Mesenchymal stem cell (in vitro differentiated cells and primary cell): ENCODE measurements around the gene ADGRG1.

Experiments used
- DNase-seq: peaks from one replicate; pipeline ENCODE4 v3.0.0-alpha.2; 2013
- H2AFZ ChIP-seq: one replicate; pipeline ENCODE4 v1.6.1; 2013; ENCODE audit warnings: low read depth, mild to moderate bottlenecking, control low read depth, inconsistent platforms, low read length, moderate library complexity
- H2AK5ac ChIP-seq: 2 replicates; pipeline ENCODE4 v1.6.1; 2013; ENCODE audit warnings: low read length, moderate library complexity, mild to moderate bottlenecking, inconsistent platforms; ENCODE audit not compliant: severe bottlenecking
- H2BK120ac ChIP-seq: one replicate; pipeline ENCODE4 v1.6.1; 2013; ENCODE audit warnings: low read depth, mild to moderate bottlenecking, inconsistent platforms, low read length, moderate library complexity
- H2BK12ac ChIP-seq, 2 experiments: one replicate each; pipeline ENCODE4 v1.6.1; 2013; ENCODE audit warnings: inconsistent platforms in 2 of 2, low read length in 2 of 2, mild to moderate bottlenecking in 2 of 2, moderate library complexity in 2 of 2, control low read depth in 1 of 2
- H2BK15ac ChIP-seq: one replicate; pipeline ENCODE4 v1.6.1; 2013; ENCODE audit warnings: mild to moderate bottlenecking, low read depth, inconsistent platforms; ENCODE audit not compliant: poor library complexity, severe bottlenecking
- H2BK5ac ChIP-seq: 2 replicates; pipeline ENCODE4 v1.6.1; 2013; ENCODE audit warnings: low read depth, mild to moderate bottlenecking, low read length, control low read depth, inconsistent platforms; ENCODE audit not compliant: poor library complexity, severe bottlenecking
- H3K14ac ChIP-seq, 2 experiments: one replicate each; pipeline ENCODE4 v1.6.1; 2013; ENCODE audit warnings: inconsistent platforms in 2 of 2, low read length in 2 of 2, control low read depth in 1 of 2, mild to moderate bottlenecking in 1 of 2, moderate library complexity in 1 of 2
- H3K18ac ChIP-seq, 2 experiments: one replicate each; pipeline ENCODE4 v1.6.1; 2013; ENCODE audit warnings: inconsistent platforms in 2 of 2, low read length in 2 of 2, control low read depth in 1 of 2, low read depth in 1 of 2, mild to moderate bottlenecking in 1 of 2
- H3K23ac ChIP-seq, 2 experiments: one replicate each; pipeline ENCODE4 v1.6.1; 2013; ENCODE audit warnings: inconsistent platforms in 2 of 2, low read length in 2 of 2, mild to moderate bottlenecking in 2 of 2, moderate library complexity in 2 of 2, control low read depth in 1 of 2
- H3K27ac ChIP-seq: 2 replicates; pipeline ENCODE4 v1.5.1; 2013; ENCODE audit warnings: mild to moderate bottlenecking, moderate library complexity, low read length, control low read depth, inconsistent platforms; ENCODE audit not compliant: poor library complexity, severe bottlenecking
- H3K27me3 ChIP-seq, 2 experiments: 2 replicates each; pipeline versions ENCODE4 v1.6.1 to v1.7.0; 2013; ENCODE audit warnings: low read length in 2 of 2, mild to moderate bottlenecking in 2 of 2, moderate library complexity in 2 of 2, control low read depth in 1 of 2, inconsistent platforms in 1 of 2; ENCODE audit not compliant: control insufficient read depth in 1 of 2, insufficient read depth in 1 of 2
- H3K36me3 ChIP-seq, 2 experiments: 2 replicates each; pipeline versions ENCODE4 v1.6.1 to v1.7.0; 2013; ENCODE audit warnings: low read length in 2 of 2, control low read depth in 1 of 2, inconsistent platforms in 1 of 2, low read depth in 1 of 2, mild to moderate bottlenecking in 1 of 2; ENCODE audit not compliant: insufficient read depth in 2 of 2, control insufficient read depth in 1 of 2
- H3K4ac ChIP-seq, 2 experiments: one replicate each; pipeline ENCODE4 v1.6.1; 2013; ENCODE audit warnings: inconsistent platforms in 2 of 2, low read length in 2 of 2, mild to moderate bottlenecking in 2 of 2, moderate library complexity in 2 of 2, control low read depth in 1 of 2, low read depth in 1 of 2
- H3K4me1 ChIP-seq: 2 replicates; pipeline ENCODE4 v1.6.1; 2013; ENCODE audit warnings: low read depth, low read length, control low read depth; ENCODE audit not compliant: control insufficient read depth, insufficient read depth
- H3K4me2 ChIP-seq: 2 replicates; pipeline ENCODE4 v1.6.1; 2013; ENCODE audit warnings: low read length, mild to moderate bottlenecking, inconsistent platforms; ENCODE audit not compliant: poor library complexity, severe bottlenecking
- H3K4me3 ChIP-seq, 2 experiments: 2 replicates each; pipeline versions ENCODE4 v1.5.1 to v1.7.0; 2013; ENCODE audit warnings: low read length in 2 of 2, mild to moderate bottlenecking in 2 of 2, control low read depth in 1 of 2, low read depth in 1 of 2; ENCODE audit not compliant: insufficient read depth in 1 of 2
- H3K79me1 ChIP-seq: replicated peaks from 2 replicates; pipeline ENCODE4 v1.6.1; 2013; ENCODE audit warnings: mild to moderate bottlenecking, control low read depth, low read length, inconsistent platforms; ENCODE audit not compliant: poor library complexity, severe bottlenecking
- H3K9ac ChIP-seq: 2 replicates; pipeline ENCODE4 v1.7.0; 2013; ENCODE audit warnings: mild to moderate bottlenecking, low read length, moderate library complexity
- H3K9me3 ChIP-seq: 2 replicates; pipeline ENCODE4 v1.7.0; 2013; ENCODE audit warnings: mild to moderate bottlenecking, low read length; ENCODE audit not compliant: control insufficient read depth
- H4K8ac ChIP-seq: one replicate; pipeline ENCODE4 v1.6.1; 2013; ENCODE audit warnings: inconsistent platforms, mild to moderate bottlenecking, low read length, moderate library complexity
- H4K91ac ChIP-seq: one replicate; pipeline ENCODE4 v1.6.1; 2013; ENCODE audit warnings: mild to moderate bottlenecking, low read length, inconsistent platforms
- WGBS: methylation state at CpG from one replicate; pipeline ENCODE4 v1.1.7; 2013; ENCODE audit warnings: mixed read lengths; 5-methylcytosine and 5-hydroxymethylcytosine counted together

Gene ADGRG1

GRCh38 chr16:57623251-57624043, 5.0 kb upstream of the ADGRG1 start:
- Histone ChIP-seq H2BK5ac (peak overlapping the region; percentile 32), H2AFZ (no peak overlapping the region), H3K4me1 (peaks cover 73% of the 10 kb centered on the region), H2BK120ac (no peak overlapping the region), H3K4me3 (no peak overlapping the region), H2BK15ac (no peak overlapping the region), H3K9me3 (no peaks in the 10 kb centered on the region), H3K18ac (no peak overlapping the region), H3K79me1 (no peaks in the 10 kb centered on the region), H3K27me3 (no peaks in the 10 kb centered on the region), H2BK12ac (no peak overlapping the region), H3K14ac (no peak overlapping the region), H3K9ac (no peak overlapping the region), H4K91ac (no peak overlapping the region), H3K23ac (no peak overlapping the region), H3K27ac (peak overlapping the region; percentile 63), H2AK5ac (peak overlapping the region; percentile 80), H3K36me3 (no peaks in the 10 kb centered on the region), H3K4me2 (no peak overlapping the region), H4K8ac (peak overlapping the region; percentile 5), H3K4ac (no peak overlapping the region)
- DNase-seq, result peak; percentile 27
- 74% methylated on average over 17 of the region's 17 CpGs for WGBS

- H3K14ac ChIP-seq, result no peak overlapping the region
- H3K18ac ChIP-seq, result no peak overlapping the region
- peak overlapping the region; percentile 63 for H3K27ac ChIP-seq
- no peak overlapping the region for H3K23ac ChIP-seq
- H3K4me1 ChIP-seq, result peaks cover 80% of the 10 kb centered on the region
- no peak overlapping the region for H3K4me2 ChIP-seq
- H3K36me3 ChIP-seq, result no peaks in the 10 kb centered on the region
- DNase-seq, result no peak
- H2AK5ac ChIP-seq, result peak overlapping the region; percentile 97
- 86% methylated on average over 8 of the region's 8 CpGs for WGBS
- H3K9me3 ChIP-seq, result no peaks in the 10 kb centered on the region
- H3K79me1 ChIP-seq, result peaks cover under 1% of the 10 kb centered on the region
- H3K9ac ChIP-seq, result no peak overlapping the region
- no peak overlapping the region for H2BK15ac ChIP-seq
- H4K91ac ChIP-seq, result no peak overlapping the region
- H2BK120ac ChIP-seq, result no peak overlapping the region
- peak overlapping the region; percentile 32 for H2BK5ac ChIP-seq
- H3K4ac ChIP-seq, result no peak overlapping the region
- no peak overlapping the region for H4K8ac ChIP-seq
- H3K27me3 ChIP-seq, result no peaks in the 10 kb centered on the region
- no peak overlapping the region for H2AFZ ChIP-seq
- no peak overlapping the region for H3K4me3 ChIP-seq
- H2BK12ac ChIP-seq, result no peak overlapping the region
Measured at GRCh38 chr16:57624044-57624688, 4.3 kb upstream of the ADGRG1 start.

GRCh38 chr16:57624806-57625500, 3.5 kb upstream of the ADGRG1 start:
- Histone ChIP-seq H3K9ac (no peak overlapping the region), H3K79me1 (peaks cover 4% of the 10 kb centered on the region), H2BK120ac (no peak overlapping the region), H3K18ac (no peak overlapping the region), H3K4me3 (no peak overlapping the region), H3K23ac (no peak overlapping the region), H2BK5ac (no peak overlapping the region), H4K91ac (no peak overlapping the region), H3K9me3 (no peaks in the 10 kb centered on the region), H3K14ac (no peak overlapping the region), H3K4me1 (peaks cover 84% of the 10 kb centered on the region), H4K8ac (no peak overlapping the region), H3K4ac (no peak overlapping the region), H3K4me2 (no peak overlapping the region), H3K27me3 (no peaks in the 10 kb centered on the region), H2BK15ac (no peak overlapping the region), H2AFZ (no peak overlapping the region), H3K36me3 (no peaks in the 10 kb centered on the region), H2BK12ac (no peak overlapping the region), H2AK5ac (peak overlapping the region; percentile 97), H3K27ac (no peak overlapping the region)
- no peak for DNase-seq
- 88% methylated on average over 16 of the region's 17 CpGs for WGBS
